Ascending aorta (tissue), 2 donors: ENCODE measurements around the gene SERPINB10. TPM values are rescaled to one million over a fixed set of nuclear protein-coding genes. Genes with fewer than 3 reads are reported as not detected.

Experiments
- DNase-seq, 2 donors: peaks; one replicate each; pipeline ENCODE4 v3.0.0-alpha.2; 2019; ENCODE audit warnings: low spot score in 2 of 2
- H3K27ac ChIP-seq, 2 donors: fragments of 200-600 bp; sonication (generic); one replicate each; pipeline ENCODE4 v1.5.1; 2016 to 2017; ENCODE audit warnings: mild to moderate bottlenecking in 1 of 2
- H3K27me3 ChIP-seq: fragments of 200-600 bp; sonication (generic); one replicate; pipeline ENCODE4 v1.5.1; 2017
- H3K36me3 ChIP-seq, 2 donors: fragments of 200-600 bp; sonication (generic); one replicate each; pipeline ENCODE4 v1.5.1; 2016
- H3K4me1 ChIP-seq, 2 donors: fragments of 200-600 bp; sonication (generic); one replicate each; pipeline ENCODE4 v1.5.1; 2016 to 2017; ENCODE audit warnings: mild to moderate bottlenecking in 1 of 2
- H3K4me3 ChIP-seq, 2 donors: fragments of 200-600 bp; sonication (generic); one replicate each; pipeline ENCODE4 v1.5.1; 2016 to 2017; ENCODE audit warnings: mild to moderate bottlenecking in 1 of 2
- H3K9me3 ChIP-seq, 2 donors: fragments of 200-600 bp; sonication (generic); one replicate each; pipeline ENCODE4 v1.5.1; 2016
- CTCF ChIP-seq, 3 experiments: fragments of 200-600 bp in 2 of 3; fragments of 450-650 bp in 1 of 3; sonication (generic) in 2 of 3; IDR thresholded peaks; one replicate each; pipeline ENCODE4 v1.5.1; 2016 to 2019; ENCODE audit warnings: antibody characterized with exemption in 3 of 3, mild to moderate bottlenecking in 1 of 3, moderate library complexity in 1 of 3
- intact Hi-C: fragments of 100-400 bp; cut with DNase I; formaldehyde crosslinking; loops from one replicate; pipeline ENCODE4 v1.15.1; 2023
- total RNA-seq: library from RNA; depleted of rRNA; stranded (reverse); fragments of >200 nt; gene quantifications from one replicate; pipeline ENCODE4 v1.1.0, GENCODE V29; 2016

The SERPINB10 gene
- total RNA-seq, 1 donor from 2014 or later = not detected

DNA sequence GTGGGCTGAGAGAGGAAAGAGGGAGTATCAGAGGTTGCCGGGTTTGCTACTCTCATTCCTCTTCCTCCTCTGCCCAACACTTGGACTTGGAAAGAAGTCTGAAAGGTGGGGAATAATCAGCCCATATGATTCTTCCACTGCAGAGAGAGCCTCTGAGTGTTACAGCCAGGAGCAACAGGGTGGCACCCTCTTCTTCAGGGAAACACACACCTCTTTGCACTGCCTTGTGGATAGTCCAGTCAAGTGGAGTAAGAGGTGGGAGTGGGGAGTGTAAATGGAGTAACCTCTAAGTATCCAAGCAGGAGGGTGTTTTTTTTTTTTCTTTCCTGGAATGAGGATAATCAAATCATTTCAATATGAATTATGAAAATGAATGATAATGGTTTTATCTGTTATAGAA is 53.1 kb downstream of the SERPINB10 start:
- Histone ChIP-seq H3K27me3 (no peaks in the 10 kb centered on the region), H3K9me3 (no peaks in the 10 kb centered on the region), H3K4me3 (no peak overlapping the region), H3K27ac (no peak overlapping the region), H3K36me3 (no peaks in the 10 kb centered on the region), H3K4me1 (no peaks in the 10 kb centered on the region)
- no peak for TF ChIP-seq CTCF (IDR thresholded peaks at IDR 0.05)
- intact Hi-C loops = no loop called here
- no peak for DNase-seq

GRCh38 chr18:63961435-63961980 is 53.8 kb downstream of the SERPINB10 start:
- intact Hi-C loops = no loop called here
- no peaks in the 10 kb centered on the region for H3K9me3 ChIP-seq
- no peaks in the 10 kb centered on the region for H3K27me3 ChIP-seq
- no peak for TF ChIP-seq CTCF (IDR thresholded peaks at IDR 0.05)
- H3K27ac ChIP-seq = no peak overlapping the region
- no peaks in the 10 kb centered on the region for H3K4me1 ChIP-seq
- H3K4me3 ChIP-seq = no peak overlapping the region
- no peaks in the 10 kb centered on the region for H3K36me3 ChIP-seq
- no peak for DNase-seq

GRCh38 chr18:63962137-63962536 is 54.4 kb downstream of the SERPINB10 start:
- DNase-seq = no peak
- TF ChIP-seq CTCF (IDR thresholded peaks at IDR 0.05) = no peak
- H3K27ac ChIP-seq = no peak overlapping the region
- H3K4me1 ChIP-seq = no peaks in the 10 kb centered on the region
- no peaks in the 10 kb centered on the region for H3K27me3 ChIP-seq
- H3K36me3 ChIP-seq = no peaks in the 10 kb centered on the region
- intact Hi-C loops = loop anchor here (2.0 kb wide), 1 partner anchor 33 kb away; no protein-coding TSS in a partner anchor
- no peak overlapping the region for H3K4me3 ChIP-seq
- H3K9me3 ChIP-seq = no peaks in the 10 kb centered on the region

DNA sequence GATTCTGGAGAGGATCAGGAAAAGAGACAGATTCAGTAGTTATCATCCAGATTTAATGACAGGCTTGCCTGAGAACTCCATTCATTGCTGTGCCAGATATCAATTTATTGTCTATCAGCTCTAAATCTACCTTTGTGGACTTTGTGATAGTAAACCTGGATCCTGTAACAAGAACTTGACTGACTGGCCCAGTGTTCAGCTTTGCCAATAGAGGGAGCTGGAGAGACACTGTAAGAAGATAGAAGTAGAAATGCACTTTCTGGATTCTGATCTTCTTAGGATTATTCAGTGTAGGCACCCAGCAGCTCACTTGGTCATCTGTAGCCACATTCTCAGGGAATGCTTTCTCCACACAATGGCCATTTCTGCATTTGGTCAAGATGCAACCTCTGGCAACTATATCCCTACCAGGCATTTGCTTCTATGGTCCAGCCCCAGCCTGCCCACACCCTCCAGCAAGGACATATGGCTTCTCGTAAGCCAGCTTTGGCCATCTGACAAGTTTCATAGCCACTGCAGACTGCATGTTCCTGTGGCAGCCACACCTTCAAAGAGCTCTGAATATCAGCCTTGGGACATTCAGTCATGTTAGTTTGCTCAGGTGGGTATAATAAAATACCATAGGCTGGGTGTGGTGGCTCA is 56.0 kb downstream of the SERPINB10 start:
- H3K4me3 ChIP-seq = no peak overlapping the region
- intact Hi-C loops = loop anchor here (1.0 to 2.0 kb wide), 2 partner anchors 16 to 31 kb away; no protein-coding TSS in a partner anchor
- peak in 1 of 2 donors; percentile 69 for DNase-seq
- no peaks in the 10 kb centered on the region for H3K27me3 ChIP-seq
- no peaks in the 10 kb centered on the region for H3K4me1 ChIP-seq
- TF ChIP-seq CTCF (IDR thresholded peaks at IDR 0.05) = peak; percentile 36 to 80 (median 79)
- no peaks in the 10 kb centered on the region for H3K36me3 ChIP-seq
- no peak overlapping the region for H3K27ac ChIP-seq
- no peaks in the 10 kb centered on the region for H3K9me3 ChIP-seq

DNA sequence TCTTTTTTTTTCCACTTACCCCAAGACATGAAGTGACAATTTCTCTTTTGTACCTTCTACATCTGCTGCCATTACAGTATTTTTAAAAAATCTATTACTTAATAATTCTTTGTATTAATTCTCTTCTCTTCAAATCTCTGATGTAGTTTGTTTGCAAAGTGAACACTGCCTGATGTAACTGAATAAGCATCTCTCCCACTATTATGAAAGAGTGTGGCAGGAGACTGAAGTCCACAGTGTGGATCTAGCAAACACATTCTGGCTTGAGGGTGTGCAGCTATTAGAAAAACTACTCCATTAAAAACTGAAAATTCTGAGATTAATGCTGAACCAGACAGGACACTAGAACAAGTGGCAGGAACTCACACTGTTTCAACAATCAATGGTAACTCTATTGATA is 57.1 kb downstream of the SERPINB10 start:
- H3K36me3 ChIP-seq = no peaks in the 10 kb centered on the region
- peaks cover 0 to 4% of the 10 kb centered on the region in 2 donors for H3K4me1 ChIP-seq
- intact Hi-C loops = no loop called here
- no peak for DNase-seq
- no peaks in the 10 kb centered on the region for H3K27me3 ChIP-seq
- no peak overlapping the region for H3K4me3 ChIP-seq
- no peak overlapping the region for H3K27ac ChIP-seq
- no peaks in the 10 kb centered on the region for H3K9me3 ChIP-seq
- no peak for TF ChIP-seq CTCF (IDR thresholded peaks at IDR 0.05)
